Endothelial cell of umbilical vein (primary cell): ENCODE measurements around the gene FAM83F.

ENCODE experiments used
- CTCF ChIP-seq, 2 donors: IDR thresholded peaks; 1 replicate in 1 of 2; 2 replicates in 1 of 2; pipeline ENCODE4 v1.5.1; 2011; ENCODE audit warnings: low read length in 2 of 2, mild to moderate bottlenecking in 2 of 2, moderate library complexity in 2 of 2, control low read depth in 1 of 2, inconsistent platforms in 1 of 2, low read depth in 1 of 2; ENCODE audit not compliant: insufficient read depth in 1 of 2; ENCODE audit errors: extremely low read depth in 1 of 2
- EZH2 ChIP-seq: IDR thresholded peaks from 2 replicates; pipeline ENCODE4 v1.6.1; 2012; ENCODE audit warnings: borderline replicate concordance, low read depth, mild to moderate bottlenecking, moderate library complexity, low read length, inconsistent platforms; ENCODE audit not compliant: severe bottlenecking
- FOS ChIP-seq: IDR thresholded peaks from 2 replicates; pipeline ENCODE4 v1.6.1; 2011; ENCODE audit warnings: mild to moderate bottlenecking, low read length, moderate library complexity, borderline replicate concordance; ENCODE audit not compliant: insufficient read depth
- JUN ChIP-seq: IDR thresholded peaks from 2 replicates; pipeline ENCODE4 v1.6.1; 2011; ENCODE audit warnings: borderline replicate concordance, low read depth; ENCODE audit not compliant: insufficient read length, insufficient read depth
- MAX ChIP-seq: IDR thresholded peaks from 2 replicates; pipeline ENCODE4 v1.6.1; 2011; ENCODE audit not compliant: insufficient read depth, insufficient read length
- MYC ChIP-seq: IDR thresholded peaks from one replicate; pipeline ENCODE4 v1.6.1; 2011; ENCODE audit warnings: mild to moderate bottlenecking, low read depth, low read length
- POLR2A ChIP-seq: IDR thresholded peaks from 2 replicates; pipeline ENCODE4 v1.6.1; 2012; ENCODE audit warnings: low read depth, mild to moderate bottlenecking, control low read depth, low read length
- POLR2AphosphoS5 ChIP-seq: IDR thresholded peaks from 2 replicates; pipeline ENCODE4 v1.6.1; 2012; ENCODE audit warnings: low read depth, mild to moderate bottlenecking, control low read depth, low read length, moderate library complexity; ENCODE audit not compliant: insufficient read depth

GRCh38 chr22:40004836-40005235, 10.1 kb downstream of the FAM83F start:
- TF ChIP-seq EZH2 (no peak), CTCF (IDR thresholded peaks at IDR 0.05; ENCODE audit: extremely low read depth in 1 of 2, insufficient read depth in 1 of 2, low read depth in 1 of 2, low read length in 2 of 2) (no peak), POLR2A (no peak), FOS (no peak), POLR2AphosphoS5 (no peak), JUN (no peak), MYC (no peak), MAX (no peak)
